Sigmoid colon (tissue), 4 donors: ENCODE results near the gene TBC1D22A.

ENCODE experiments used
- POLR2A ChIP-seq, 2 donors: fragments of 450-650 bp; IDR thresholded peaks; one replicate each; pipeline ENCODE4 v1.6.1; 2016; ENCODE audit warnings: antibody characterized with exemption in 2 of 2, mild to moderate bottlenecking in 2 of 2, moderate library complexity in 2 of 2
- POLR2AphosphoS5 ChIP-seq, 4 donors: sonication (generic); formaldehyde crosslinking; IDR thresholded peaks; one replicate each; pipeline ENCODE4 v1.6.1; 2017; ENCODE audit warnings: antibody characterized with exemption in 4 of 4
- TF ChIP-seq, protein P1 (sequence below), 4 experiments: fragments of 450-650 bp in 3 of 4; fragments of 200-600 bp in 1 of 4; IDR thresholded peaks; one replicate each; pipeline ENCODE4 v1.5.1; 2016 to 2019; ENCODE audit warnings: antibody characterized with exemption in 4 of 4, mild to moderate bottlenecking in 3 of 4, moderate library complexity in 2 of 4

- TF ChIP-seq, protein P1, sequence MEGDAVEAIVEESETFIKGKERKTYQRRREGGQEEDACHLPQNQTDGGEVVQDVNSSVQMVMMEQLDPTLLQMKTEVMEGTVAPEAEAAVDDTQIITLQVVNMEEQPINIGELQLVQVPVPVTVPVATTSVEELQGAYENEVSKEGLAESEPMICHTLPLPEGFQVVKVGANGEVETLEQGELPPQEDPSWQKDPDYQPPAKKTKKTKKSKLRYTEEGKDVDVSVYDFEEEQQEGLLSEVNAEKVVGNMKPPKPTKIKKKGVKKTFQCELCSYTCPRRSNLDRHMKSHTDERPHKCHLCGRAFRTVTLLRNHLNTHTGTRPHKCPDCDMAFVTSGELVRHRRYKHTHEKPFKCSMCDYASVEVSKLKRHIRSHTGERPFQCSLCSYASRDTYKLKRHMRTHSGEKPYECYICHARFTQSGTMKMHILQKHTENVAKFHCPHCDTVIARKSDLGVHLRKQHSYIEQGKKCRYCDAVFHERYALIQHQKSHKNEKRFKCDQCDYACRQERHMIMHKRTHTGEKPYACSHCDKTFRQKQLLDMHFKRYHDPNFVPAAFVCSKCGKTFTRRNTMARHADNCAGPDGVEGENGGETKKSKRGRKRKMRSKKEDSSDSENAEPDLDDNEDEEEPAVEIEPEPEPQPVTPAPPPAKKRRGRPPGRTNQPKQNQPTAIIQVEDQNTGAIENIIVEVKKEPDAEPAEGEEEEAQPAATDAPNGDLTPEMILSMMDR (IDR thresholded peaks at IDR 0.05): no peak
- TF ChIP-seq POLR2AphosphoS5 (IDR thresholded peaks at IDR 0.05): no peak
- no peak for TF ChIP-seq POLR2A (IDR thresholded peaks at IDR 0.05)
Observed at GRCh38 chr22:46849101-46849500, 86.7 kb downstream of the TBC1D22A start.
